GM12892 (cell line): Measurements from ENCODE around the gene OAT.
"Not testable (repeated sequence)": the region's sequence is repeated elsewhere in the genome, so short reads cannot be mapped to it uniquely, and the experiment has no call there.

Experiments used
- DNase-seq: peaks from one replicate; pipeline ENCODE4 v3.0.0; 2011; ENCODE audit not compliant: insufficient read length
- FAIRE-seq: peaks from 2 replicates; lab custom pipeline; 2011; peaks lifted over from hg19 to GRCh38; lab: Jason Lieb, UNC
- POLR2A ChIP-seq: IDR thresholded peaks from 2 replicates; pipeline ENCODE4 v1.6.1; 2011; ENCODE audit warnings: low read depth, low read length, control low read depth
- POLR2AphosphoS5 ChIP-seq: IDR thresholded peaks from 2 replicates; pipeline ENCODE4 v1.6.1; 2011; ENCODE audit warnings: low read depth, low read length, control low read depth
- TAF1 ChIP-seq: IDR thresholded peaks from 2 replicates; pipeline ENCODE4 v1.6.1; 2011; ENCODE audit warnings: low read depth, mild to moderate bottlenecking, control low read depth, low read length, borderline replicate concordance

Gene OAT

GRCh38 chr10:124370426-124370825 lies 48.3 kb downstream of the OAT start:
- TF ChIP-seq POLR2A (no peak), TAF1 (no peak), POLR2AphosphoS5 (no peak)
- no peak for DNase-seq
- no peak for FAIRE-seq

GRCh38 chr10:124369986-124370385 lies 48.7 kb downstream of the OAT start:
- FAIRE-seq (peak; percentile 69), DNase-seq (no peak)
- no peak for TF ChIP-seq TAF1
- no peak for TF ChIP-seq POLR2AphosphoS5
- no peak for TF ChIP-seq POLR2A

- not testable (repeated sequence) for FAIRE-seq
Observed at GRCh38 chr10:124369533-124369932, 49.2 kb downstream of the OAT start.

GRCh38 chr10:124369066-124369465 lies 49.7 kb downstream of the OAT start:
- DNase-seq (no peak), FAIRE-seq (no peak)
- TF ChIP-seq POLR2A (no peak), POLR2AphosphoS5 (no peak), TAF1 (no peak)

More at GRCh38 chr10:124369533-124369932, 49.2 kb downstream of the OAT start:
- not testable (repeated sequence) for DNase-seq

GRCh38 chr10:124367936-124368335 lies 50.8 kb downstream of the OAT start:
- FAIRE-seq (no peak), DNase-seq (no peak)
- TF ChIP-seq TAF1 = no peak
- TF ChIP-seq POLR2A = no peak
- no peak for TF ChIP-seq POLR2AphosphoS5

GRCh38 chr10:124367414-124367813 lies 51.3 kb downstream of the OAT start:
- TF ChIP-seq POLR2A (no peak), POLR2AphosphoS5 (no peak), TAF1 (no peak)
- no peak for DNase-seq
- FAIRE-seq = no peak

GRCh38 chr10:124366825-124367224 lies 51.9 kb downstream of the OAT start:
- no peak for DNase-seq
- FAIRE-seq = no peak
- TF ChIP-seq POLR2AphosphoS5 (no peak), POLR2A (no peak), TAF1 (no peak)

- DNase-seq (no peak), FAIRE-seq (no peak)
- no peak for TF ChIP-seq TAF1
- no peak for TF ChIP-seq POLR2AphosphoS5
- TF ChIP-seq POLR2A = no peak
Observed at GRCh38 chr10:124366343-124366742, 52.4 kb downstream of the OAT start.

- no peak for FAIRE-seq
- DNase-seq = no peak
- no peak for TF ChIP-seq POLR2A
- TF ChIP-seq TAF1 = no peak
- TF ChIP-seq POLR2AphosphoS5 = no peak
Observed at GRCh38 chr10:124364674-124365073, 54.0 kb downstream of the OAT start.

GRCh38 chr10:124362568-124362967 lies 56.2 kb downstream of the OAT start:
- no peak for DNase-seq
- no peak for TF ChIP-seq TAF1

GRCh38 chr10:124359336-124359832 lies 59.3 kb downstream of the OAT start:
- TF ChIP-seq POLR2A (no peak), POLR2AphosphoS5 (no peak), TAF1 (no peak)
- FAIRE-seq = no peak
- DNase-seq = no peak

More at GRCh38 chr10:124362568-124362967, 56.2 kb downstream of the OAT start:
- no peak for FAIRE-seq

- TF ChIP-seq POLR2A (no peak), TAF1 (no peak), POLR2AphosphoS5 (no peak)
- FAIRE-seq = no peak
- DNase-seq = no peak
Observed at GRCh38 chr10:124357561-124357885, 61.2 kb downstream of the OAT start.
